ENCODE results near the gene MCC. TPM values are rescaled to one million over a fixed set of nuclear protein-coding genes. Genes with fewer than 3 reads are reported as not detected.

The MCC gene
- total RNA-seq, 1 experiment from 2014 or later, result 0.41 TPM

- ChIA-PET CTCF (no interaction called here), POLR2A (no interaction called here)
- Histone ChIP-seq H3K9me3 (ENCODE audit: control insufficient read depth, insufficient read depth, low read depth, low read length) (no peaks in the 10 kb centered on the region), H3K27me3 (ENCODE audit: control insufficient read depth, insufficient read depth, low read length) (peaks cover 9% of the 10 kb centered on the region; the same call in 1 of the 2 replicates), H3K4me1 (ENCODE audit: control insufficient read depth, insufficient read depth, low read length) (no peaks in the 10 kb centered on the region), H3K36me3 (ENCODE audit: control insufficient read depth, insufficient read depth, low read length) (no peaks in the 10 kb centered on the region), H3K27ac (ENCODE audit: low read length) (no peak overlapping the region), H3K4me3 (ENCODE audit: low read depth in 2 of 2, low read length in 2 of 2) (no peak overlapping the region)
- TF ChIP-seq CTCF (IDR thresholded peaks at IDR 0.05), result no peak
- no TSS peak for BruUV-seq (replicated peaks)
- DNase-seq (ENCODE audit: low read depth, low spot score) (no peak), ATAC-seq (no peak)
- intact Hi-C loops (cut with micrococcal nuclease; ENCODE audit: unreplicated experiment) (no loop called here), in situ Hi-C loops (cut with HindIII; ENCODE audit: low pct_unique_long_range_greater_than_20kb, low sequenced_read_pairs) (no loop called here)
These were observed 241.8 kb downstream of the MCC start for GRCh38 chr5:113246361-113246870.

- no peak overlapping the region for H3K27ac ChIP-seq (ENCODE audit: low read length)
- peaks cover 9% of the 10 kb centered on the region; the same call in 1 of the 2 replicates for H3K27me3 ChIP-seq (ENCODE audit: control insufficient read depth, insufficient read depth, low read length)
- H3K4me3 ChIP-seq (ENCODE audit: low read depth in 2 of 2, low read length in 2 of 2), result no peak overlapping the region
- no TSS peak for BruUV-seq (replicated peaks)
- no peak for DNase-seq (ENCODE audit: low read depth, low spot score)
- no peak for ATAC-seq
- no peaks in the 10 kb centered on the region for H3K9me3 ChIP-seq (ENCODE audit: control insufficient read depth, insufficient read depth, low read depth, low read length)
- H3K4me1 ChIP-seq (ENCODE audit: control insufficient read depth, insufficient read depth, low read length), result no peaks in the 10 kb centered on the region
- POLR2A ChIA-PET, result no interaction called here
- in situ Hi-C loops (cut with HindIII; ENCODE audit: low pct_unique_long_range_greater_than_20kb, low sequenced_read_pairs) (no loop called here), intact Hi-C loops (cut with micrococcal nuclease; ENCODE audit: unreplicated experiment) (no loop called here)
- CTCF ChIA-PET, result no interaction called here
- no peaks in the 10 kb centered on the region for H3K36me3 ChIP-seq (ENCODE audit: control insufficient read depth, insufficient read depth, low read length)
- TF ChIP-seq CTCF (IDR thresholded peaks at IDR 0.05) (no peak), SIN3A (IDR thresholded peaks at IDR 0.05; ENCODE audit: borderline replicate concordance, insufficient read depth, low read depth, low read length) (no peak), REST (IDR thresholded peaks at IDR 0.05; ENCODE audit: insufficient read depth in 1 of 2, low read depth in 2 of 2, low read length in 1 of 2) (no peak), TCF7L2 (IDR thresholded peaks at IDR 0.05; ENCODE audit: low read depth, low read length) (no peak), POLR2AphosphoS5 (IDR thresholded peaks at IDR 0.05; ENCODE audit: low read depth, low read length) (no peak)
These were observed 242.6 kb downstream of the MCC start for GRCh38 chr5:113245427-113246225.

Measured in Panc1 (cell line).